Measurements from ENCODE around the gene NOG.

The NOG gene

GRCh38 chr17:56593646-56594319 lies at the start of gene NOG:
Gene NOG, plus strand, starts transcription at chr17:56593699. Its CDS starts 525 bp downstream, at chr17:56594224.
- no peak for DNase-seq

GRCh38 chr17:56545106-56545505 lies 48.4 kb upstream of the NOG start:
- no peak for DNase-seq

GRCh38 chr17:56545930-56546329 lies 47.6 kb upstream of the NOG start:
- no peak for DNase-seq

- no peak for DNase-seq
Measured at GRCh38 chr17:56548661-56549060, 44.8 kb upstream of the NOG start.

GRCh38 chr17:56549501-56549900 lies 44.0 kb upstream of the NOG start:
- DNase-seq, result no peak

- DNase-seq, result no peak
Measured at GRCh38 chr17:56557682-56558081, 35.8 kb upstream of the NOG start.

GRCh38 chr17:56558088-56558487 lies 35.4 kb upstream of the NOG start:
- DNase-seq, result no peak

- DNase-seq, result no peak
Measured at GRCh38 chr17:56570199-56570598, 23.3 kb upstream of the NOG start.

- no peak for DNase-seq
Measured at GRCh38 chr17:56571456-56571855, 22.0 kb upstream of the NOG start.

- no peak for DNase-seq
Measured at GRCh38 chr17:56577190-56577842, 16.2 kb upstream of the NOG start.

GRCh38 chr17:56577843-56578204 lies 15.7 kb upstream of the NOG start:
- DNase-seq, result no peak

- DNase-seq, result no peak
Measured at GRCh38 chr17:56581635-56582627, 11.6 kb upstream of the NOG start.

GRCh38 chr17:56583772-56584171 lies 9.7 kb upstream of the NOG start:
- no peak for DNase-seq

- no peak for DNase-seq
Measured at GRCh38 chr17:56587298-56587697, 6.2 kb upstream of the NOG start.

GRCh38 chr17:56592487-56593085 lies 913 bp upstream of the NOG start:
- DNase-seq, result peak; percentile 36

GRCh38 chr17:56593086-56593645 lies 333 bp upstream of the NOG start:
- peak; percentile 37 for DNase-seq

- no peak for DNase-seq
Measured at GRCh38 chr17:56594320-56595107, 1.0 kb downstream of the NOG start.

- DNase-seq, result no peak
Measured at GRCh38 chr17:56595108-56595418, 1.6 kb downstream of the NOG start.

- DNase-seq, result no peak
Measured at GRCh38 chr17:56595831-56596690, 2.6 kb downstream of the NOG start.

GRCh38 chr17:56596691-56597494 lies 3.4 kb downstream of the NOG start:
- no peak for DNase-seq

Data from NCI-H1048 (cell line).